H9 (cell line): Measurements from ENCODE around the gene SERINC1. TPM values are rescaled to one million over a fixed set of nuclear protein-coding genes. Genes with fewer than 3 reads are reported as not detected.

Experiments used
- DNase-seq: peaks from one replicate; pipeline ENCODE4 v3.0.0-alpha.2; 2017
- H2AFZ ChIP-seq: one replicate; pipeline ENCODE4 v1.6.1; 2013; ENCODE audit warnings: mild to moderate bottlenecking, low read length, control low read depth, moderate library complexity
- H2AK5ac ChIP-seq: 2 replicates; pipeline ENCODE4 v1.6.1; 2013; ENCODE audit warnings: low read length, control low read depth, mixed read lengths; ENCODE audit not compliant: insufficient read length
- H2BK120ac ChIP-seq: one replicate; pipeline ENCODE4 v1.6.1; 2013; ENCODE audit warnings: low read depth, mild to moderate bottlenecking, low read length, control low read depth, inconsistent platforms; ENCODE audit not compliant: poor library complexity, severe bottlenecking
- H2BK12ac ChIP-seq: 2 replicates; pipeline ENCODE4 v1.6.1; 2013; ENCODE audit warnings: low read length, control low read depth, mixed read lengths, low read depth; ENCODE audit not compliant: insufficient read length
- H2BK15ac ChIP-seq: 2 replicates; pipeline ENCODE4 v1.6.1; 2013; ENCODE audit warnings: low read depth, low read length, control low read depth
- H2BK20ac ChIP-seq: one replicate; pipeline ENCODE4 v1.6.1; 2013; ENCODE audit warnings: low read depth, mild to moderate bottlenecking, low read length, control low read depth, inconsistent platforms; ENCODE audit not compliant: poor library complexity, severe bottlenecking
- H2BK5ac ChIP-seq: 2 replicates; pipeline ENCODE4 v1.6.1; 2013; ENCODE audit warnings: low read length, control low read depth, mixed read lengths; ENCODE audit not compliant: insufficient read length
- H3K14ac ChIP-seq: 2 replicates; pipeline ENCODE4 v1.6.1; 2013; ENCODE audit warnings: low read length, control low read depth; ENCODE audit not compliant: insufficient read depth
- H3K18ac ChIP-seq: 2 replicates; pipeline ENCODE4 v1.6.1; 2013; ENCODE audit warnings: low read depth, mild to moderate bottlenecking, mixed read lengths, low read length, control low read depth; ENCODE audit not compliant: insufficient read length
- H3K23ac ChIP-seq: 2 replicates; pipeline ENCODE4 v1.6.1; 2013; ENCODE audit warnings: low read length, control low read depth, mixed read lengths, low read depth; ENCODE audit not compliant: insufficient read length
- H3K23me2 ChIP-seq: 2 replicates; pipeline ENCODE4 v1.6.1; 2013; ENCODE audit warnings: low read depth, mild to moderate bottlenecking, mixed read lengths, low read length, control low read depth; ENCODE audit not compliant: insufficient read length, poor library complexity, severe bottlenecking
- H3K27ac ChIP-seq: 2 replicates; pipeline ENCODE4 v1.5.1; 2013; ENCODE audit warnings: low read length, control low read depth, mixed read lengths, low read depth; ENCODE audit not compliant: insufficient read length
- H3K27me3 ChIP-seq: 2 replicates; pipeline ENCODE4 v1.6.1; 2013; ENCODE audit warnings: low read length, control low read depth, inconsistent platforms; ENCODE audit not compliant: insufficient read depth
- H3K4ac ChIP-seq: 2 replicates; pipeline ENCODE4 v1.6.1; 2013; ENCODE audit warnings: low read depth, mild to moderate bottlenecking, control low read depth, inconsistent platforms, low read length, moderate library complexity
- H3K4me1 ChIP-seq: 2 replicates; pipeline ENCODE4 v1.6.1; 2013; ENCODE audit warnings: low read length, control low read depth, inconsistent platforms; ENCODE audit not compliant: insufficient read depth
- H3K4me2 ChIP-seq: 2 replicates; pipeline ENCODE4 v1.6.1; 2013; ENCODE audit warnings: low read length, control low read depth, mixed read lengths; ENCODE audit not compliant: insufficient read length, insufficient read depth
- H3K56ac ChIP-seq: 2 replicates; pipeline ENCODE4 v1.6.1; 2013; ENCODE audit warnings: low read depth, mild to moderate bottlenecking, mixed read lengths, low read length, control low read depth; ENCODE audit not compliant: insufficient read length
- H3K79me1 ChIP-seq: 2 replicates; pipeline ENCODE4 v1.6.1; 2013; ENCODE audit warnings: low read depth, mild to moderate bottlenecking, moderate library complexity, low read length, control low read depth, inconsistent platforms; ENCODE audit not compliant: insufficient read depth, poor library complexity, severe bottlenecking
- H3K79me2 ChIP-seq: 2 replicates; pipeline ENCODE4 v1.6.1; 2013; ENCODE audit warnings: low read length, control low read depth, inconsistent platforms; ENCODE audit not compliant: insufficient read depth
- H3K9ac ChIP-seq: 2 replicates; pipeline ENCODE4 v1.6.1; 2013; ENCODE audit warnings: low read length, control low read depth, mixed read lengths; ENCODE audit not compliant: insufficient read length; ENCODE audit errors: extremely low read depth
- H3K9me3 ChIP-seq: one replicate; pipeline ENCODE4 v1.6.1; 2013; ENCODE audit warnings: low read depth, low read length, inconsistent platforms; ENCODE audit not compliant: control insufficient read depth
- H3T11ph ChIP-seq: one replicate; pipeline ENCODE4 v1.6.1; 2013; ENCODE audit warnings: mild to moderate bottlenecking, low read length, control low read depth, inconsistent platforms
- H4K20me1 ChIP-seq: one replicate; pipeline ENCODE4 v1.6.1; 2013; ENCODE audit not compliant: control insufficient read depth, insufficient read length, insufficient read depth
- H4K5ac ChIP-seq: 2 replicates; pipeline ENCODE4 v1.6.1; 2013; ENCODE audit warnings: low read depth, mild to moderate bottlenecking, mixed read lengths, low read length, control low read depth; ENCODE audit not compliant: insufficient read length
- H4K8ac ChIP-seq: replicated peaks from 2 replicates; pipeline ENCODE4 v1.6.1; 2013; ENCODE audit warnings: low read length, control low read depth, mixed read lengths, low read depth; ENCODE audit not compliant: insufficient read length
- H4K91ac ChIP-seq: 2 replicates; pipeline ENCODE4 v1.6.1; 2013; ENCODE audit warnings: low read depth, mild to moderate bottlenecking, moderate library complexity, mixed read lengths, low read length, control low read depth; ENCODE audit not compliant: insufficient read length
- H3K27ac Mint-ChIP-seq, 3 experiments: 2 replicates in 2 of 3; 3 replicates in 1 of 3; pipeline ENCODE4 v1.8.0; 2020 to 2021; ENCODE audit warnings: mixed read lengths in 3 of 3, mild to moderate bottlenecking in 1 of 3, moderate library complexity in 1 of 3
- H3K27me3 Mint-ChIP-seq: 2 replicates; pipeline ENCODE4 v1.8.0; 2021; ENCODE audit warnings: low read depth, mild to moderate bottlenecking, moderate library complexity, mixed read lengths
- H3K36me3 Mint-ChIP-seq, 3 experiments: 2 replicates in 2 of 3; 3 replicates in 1 of 3; pipeline ENCODE4 v1.8.0; 2020 to 2021; ENCODE audit warnings: low read depth in 3 of 3, mixed read lengths in 3 of 3; ENCODE audit not compliant: insufficient read depth in 1 of 3
- H3K4me1 Mint-ChIP-seq, 2 experiments: 2 replicates each; pipeline ENCODE4 v1.8.0; 2020; ENCODE audit warnings: mixed read lengths in 2 of 2
- H3K4me3 Mint-ChIP-seq, 2 experiments: 2 replicates in 1 of 2; 3 replicates in 1 of 2; pipeline ENCODE4 v1.8.0; 2020 to 2021; ENCODE audit warnings: mild to moderate bottlenecking in 2 of 2, mixed read lengths in 2 of 2, moderate library complexity in 1 of 2
- H3K9me3 Mint-ChIP-seq, 2 experiments: 2 replicates in 1 of 2; 3 replicates in 1 of 2; pipeline ENCODE4 v1.8.0; 2020; ENCODE audit warnings: mild to moderate bottlenecking in 2 of 2, mixed read lengths in 2 of 2, moderate library complexity in 1 of 2
- WGBS: extraction: QIAGEN DNeasy Blood & Tissue Kit; methylation state at CpG from one replicate; pipeline ENCODE4 v1.1.7; 2013; ENCODE audit warnings: missing lambda C conversion rate, low lambda C conversion rate, mixed read lengths; ENCODE audit not compliant: insufficient read length; ENCODE audit errors: extremely low coverage; 5-methylcytosine and 5-hydroxymethylcytosine counted together
- total RNA-seq: library from RNA; stranded (reverse); gene quantifications from 2 replicates; pipeline ENCODE4 v1.2.1, GENCODE V29; 2021
- TF ChIP-seq, protein P1 (sequence below): fragments of 200-600 bp; sonication (generic); conservative IDR thresholded peaks from 3 replicates; pipeline ENCODE4 v1.8.0; 2021; ENCODE audit warnings: antibody characterized with exemption, mild to moderate bottlenecking

SERINC1 gene
- total RNA-seq, 1 experiment from 2014 or later, result 48.4 TPM

DNA sequence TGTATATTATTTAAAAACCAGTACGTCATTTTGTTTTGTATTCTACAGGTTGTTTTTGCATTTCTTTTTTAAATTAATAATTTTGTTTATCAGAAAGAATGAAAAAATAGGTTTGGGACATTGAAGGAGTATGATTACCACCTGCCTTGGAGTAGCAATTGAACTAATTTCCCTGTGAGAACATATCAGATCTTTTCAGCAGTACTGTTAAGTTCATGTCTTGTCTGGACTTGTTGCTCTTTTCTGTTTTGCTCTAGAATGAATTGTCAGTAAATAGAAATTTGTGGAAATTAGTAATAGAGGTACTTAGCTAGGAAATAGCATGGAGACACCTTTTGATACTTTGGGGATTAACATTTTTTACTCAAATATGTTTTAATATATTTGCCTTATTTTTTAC is 47.9 kb downstream of the SERINC1 start:
- Histone ChIP-seq H3K79me1 (no peaks in the 10 kb centered on the region), H3K4me1 (no peaks in the 10 kb centered on the region), H3K23ac (no peak overlapping the region), H4K5ac (no peak overlapping the region), H3K23me2 (no peaks in the 10 kb centered on the region), H3K27me3 (no peaks in the 10 kb centered on the region), H4K8ac (no peak overlapping the region), H3K18ac (no peak overlapping the region), H3K4me2 (no peak overlapping the region), H3K56ac (no peak overlapping the region), H3K9ac (no peak overlapping the region), H2AK5ac (no peak overlapping the region), H2BK15ac (no peak overlapping the region), H4K91ac (no peak overlapping the region), H3K79me2 (no peaks in the 10 kb centered on the region), H2BK5ac (no peak overlapping the region), H4K20me1 (no peaks in the 10 kb centered on the region), H2BK12ac (no peak overlapping the region), H3K27ac (no peak overlapping the region), H3T11ph (no peak overlapping the region), H2BK120ac (no peak overlapping the region), H2BK20ac (no peak overlapping the region), H3K9me3 (no peaks in the 10 kb centered on the region), H3K14ac (no peak overlapping the region), H3K4ac (no peak overlapping the region), H2AFZ (no peak overlapping the region)
- TF ChIP-seq, protein P1, sequence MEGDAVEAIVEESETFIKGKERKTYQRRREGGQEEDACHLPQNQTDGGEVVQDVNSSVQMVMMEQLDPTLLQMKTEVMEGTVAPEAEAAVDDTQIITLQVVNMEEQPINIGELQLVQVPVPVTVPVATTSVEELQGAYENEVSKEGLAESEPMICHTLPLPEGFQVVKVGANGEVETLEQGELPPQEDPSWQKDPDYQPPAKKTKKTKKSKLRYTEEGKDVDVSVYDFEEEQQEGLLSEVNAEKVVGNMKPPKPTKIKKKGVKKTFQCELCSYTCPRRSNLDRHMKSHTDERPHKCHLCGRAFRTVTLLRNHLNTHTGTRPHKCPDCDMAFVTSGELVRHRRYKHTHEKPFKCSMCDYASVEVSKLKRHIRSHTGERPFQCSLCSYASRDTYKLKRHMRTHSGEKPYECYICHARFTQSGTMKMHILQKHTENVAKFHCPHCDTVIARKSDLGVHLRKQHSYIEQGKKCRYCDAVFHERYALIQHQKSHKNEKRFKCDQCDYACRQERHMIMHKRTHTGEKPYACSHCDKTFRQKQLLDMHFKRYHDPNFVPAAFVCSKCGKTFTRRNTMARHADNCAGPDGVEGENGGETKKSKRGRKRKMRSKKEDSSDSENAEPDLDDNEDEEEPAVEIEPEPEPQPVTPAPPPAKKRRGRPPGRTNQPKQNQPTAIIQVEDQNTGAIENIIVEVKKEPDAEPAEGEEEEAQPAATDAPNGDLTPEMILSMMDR, result no peak
- H3K27ac Mint-ChIP-seq, result no peak overlapping the region
- WGBS, result no CpG with 5 or more reads among the region's 1 CpG
- no peak for DNase-seq
- H3K9me3 Mint-ChIP-seq, result no peaks in the 10 kb centered on the region
- peaks cover 7 to 60% (median 42%) of the 10 kb centered on the region in 3 experiments; a peak in 6 of 7 replicates for H3K36me3 Mint-ChIP-seq
- no peak overlapping the region for H3K4me3 Mint-ChIP-seq
- no peaks in the 10 kb centered on the region for H3K27me3 Mint-ChIP-seq
- peaks cover 0 to 2% of the 10 kb centered on the region in 2 experiments; a peak in 1 of 4 replicates for H3K4me1 Mint-ChIP-seq
